GM12892 (cell line): ENCODE data around the gene SEC24C.

Source experiments
- POLR2A ChIP-seq: IDR thresholded peaks from 2 replicates; pipeline ENCODE4 v1.6.1; 2011; ENCODE audit warnings: low read depth, low read length, control low read depth
- POLR2AphosphoS5 ChIP-seq: IDR thresholded peaks from 2 replicates; pipeline ENCODE4 v1.6.1; 2011; ENCODE audit warnings: low read depth, low read length, control low read depth
- TAF1 ChIP-seq: IDR thresholded peaks from 2 replicates; pipeline ENCODE4 v1.6.1; 2011; ENCODE audit warnings: low read depth, mild to moderate bottlenecking, control low read depth, low read length, borderline replicate concordance

GRCh38 chr10:73815719-73816030 lies 71.5 kb downstream of the SEC24C start:
- no peak for TF ChIP-seq POLR2A
- no peak for TF ChIP-seq POLR2AphosphoS5
- TF ChIP-seq TAF1, result no peak
